ENCODE results near the gene SKA3. TPM values are rescaled to one million over a fixed set of nuclear protein-coding genes. Genes with fewer than 3 reads are reported as not detected.

Gene SKA3
- total and polyA plus RNA-seq, 2 of the 13 experiments (the other 11 are each of a cell fraction or from before 2014, with no cell fraction given): 7.2 to 10.8 TPM

- TF ChIP-seq ZNF770 (CRISPR knock-in tag; IDR thresholded peaks at IDR 0.05) (no peak; the same call in 1 of the 2 replicates), NAIF1 (CRISPR knock-in tag; IDR thresholded peaks at IDR 0.05; ENCODE audit: borderline replicate concordance) (peak; percentile 96), ZNF878 (CRISPR knock-in tag; IDR thresholded peaks at IDR 0.05) (peak; percentile 95), ZNF543 (CRISPR knock-in tag; IDR thresholded peaks at IDR 0.05) (peak; percentile 93; the same call in 1 of the 2 replicates), RNF2 (conservative IDR thresholded peaks at IDR 0.05; ENCODE audit: low read depth) (peak; percentile 72; the same call in 1 of the 2 replicates), FIP1L1 (IDR thresholded peaks at IDR 0.05; ENCODE audit: borderline replicate concordance, insufficient read depth, low read depth, low read length) (no peak), TBX3 (IDR thresholded peaks at IDR 0.05; ENCODE audit: borderline replicate concordance) (no peak), ZNF280D (CRISPR knock-in tag; IDR thresholded peaks at IDR 0.05) (0 out of 2 replicates have a peak, but pooled peaks have one; percentile 45), KLF12 (CRISPR knock-in tag; IDR thresholded peaks at IDR 0.05; ENCODE audit: borderline replicate concordance) (peak; percentile 73; the same call in 1 of the 2 replicates), ZNF441 (CRISPR knock-in tag; IDR thresholded peaks at IDR 0.05; ENCODE audit: borderline replicate concordance) (peak; percentile 45; the same call in 1 of the 2 replicates), PRMT3 (CRISPR knock-in tag; IDR thresholded peaks at IDR 0.05; ENCODE audit: borderline replicate concordance, low read depth) (peak; percentile 90), GABPB1 (CRISPR knock-in tag; IDR thresholded peaks at IDR 0.05) (peak; percentile 86), SRSF4 (IDR thresholded peaks at IDR 0.05; ENCODE audit: low read depth, low read length, poor library complexity, severe bottlenecking) (no peak), ZNF564 (CRISPR knock-in tag; IDR thresholded peaks at IDR 0.05) (peak; percentile 95), CEBPZ (IDR thresholded peaks at IDR 0.05; ENCODE audit: low read length) (no peak), GFI1 (CRISPR knock-in tag; IDR thresholded peaks at IDR 0.05; ENCODE audit: borderline replicate concordance) (peak; percentile 21; the same call in 1 of the 2 replicates), MEIS2 (CRISPR knock-in tag; IDR thresholded peaks at IDR 0.05) (peak; percentile 26; the same call in 1 of the 2 replicates)
Measured at GRCh38 chr13:21176215-21176981, at the start of gene SKA3, which contains the start of gene MRPL57 (continued).
